HEK293 (cell line): ENCODE measurements around the gene UBE2Q1.

Source experiments
- CTCF ChIA-PET: fragments of 350-600 bp; formaldehyde crosslinking; extraction: SDS; loops from one replicate; lab custom pipeline; 2021; ENCODE audit warnings: antibody characterized with exemption; lab: Yijun Ruan, JAX
- POLR2A ChIA-PET: fragments of 300-600 bp; formaldehyde crosslinking; extraction: SDS; loops from one replicate; lab custom pipeline; 2020; ENCODE audit warnings: antibody characterized with exemption, inconsistent platforms; lab: Yijun Ruan, JAX
- H3K27ac ChIP-seq: fragments of 200-500 bp; sonication (Bioruptor generic); 2 replicates; pipeline ENCODE4 v1.5.1; 2014; ENCODE audit warnings: low read depth, low read length, control low read depth, inconsistent platforms; ENCODE audit errors: extremely low read depth
- H3K36me3 ChIP-seq, 2 experiments: fragments of 200-500 bp in 1 of 2; sonication (Bioruptor generic) in 1 of 2; 1 replicate in 1 of 2; 2 replicates in 1 of 2; pipeline ENCODE4 v1.5.1; 2014 to 2017; ENCODE audit warnings: inconsistent platforms in 2 of 2, low read length in 2 of 2; ENCODE audit not compliant: control insufficient read depth in 2 of 2, insufficient read depth in 1 of 2
- H3K4me1 ChIP-seq: fragments of 200-500 bp; sonication (Bioruptor generic); 2 replicates; pipeline ENCODE4 v1.5.1; 2014; ENCODE audit warnings: mild to moderate bottlenecking, low read length, inconsistent platforms; ENCODE audit not compliant: control insufficient read depth, insufficient read depth
- H3K4me3 ChIP-seq: 2 replicates; pipeline ENCODE4 v1.5.1; 2011; ENCODE audit warnings: low read depth, mild to moderate bottlenecking, control low read depth, low read length, moderate library complexity
- H3K9me3 ChIP-seq: fragments of 200-500 bp; sonication (Bioruptor generic); 2 replicates; pipeline ENCODE4 v1.5.1; 2014; ENCODE audit warnings: low read depth, low read length, inconsistent platforms; ENCODE audit not compliant: control insufficient read depth, insufficient read depth
- EGR2 ChIP-seq: fragments of 450-650 bp; formaldehyde crosslinking; IDR thresholded peaks from 2 replicates; pipeline ENCODE4 v1.5.1; 2016; ENCODE audit warnings: low read depth, missing biosample characterization, missing genetic modification characterization
- GLIS1 ChIP-seq: fragments of 450-650 bp; formaldehyde crosslinking; IDR thresholded peaks from 2 replicates; pipeline ENCODE4 v1.5.1; 2016; ENCODE audit warnings: missing biosample characterization, missing genetic modification characterization
- GLIS2 ChIP-seq: fragments of 450-650 bp; formaldehyde crosslinking; IDR thresholded peaks from 2 replicates; pipeline ENCODE4 v1.5.1; 2016; ENCODE audit warnings: missing biosample characterization, missing genetic modification characterization
- KLF9 ChIP-seq: fragments of 450-650 bp; formaldehyde crosslinking; IDR thresholded peaks from 2 replicates; pipeline ENCODE4 v1.5.1; 2016; ENCODE audit warnings: missing biosample characterization, missing genetic modification characterization, low read depth
- OVOL3 ChIP-seq: fragments of 450-650 bp; formaldehyde crosslinking; IDR thresholded peaks from 2 replicates; pipeline ENCODE4 v1.5.1; 2016; ENCODE audit warnings: missing biosample characterization, missing genetic modification characterization
- SP3 ChIP-seq: fragments of 450-650 bp; formaldehyde crosslinking; IDR thresholded peaks from 2 replicates; pipeline ENCODE4 v1.5.1; 2016; ENCODE audit warnings: missing biosample characterization, missing genetic modification characterization
- ZBTB20 ChIP-seq: fragments of 450-650 bp; formaldehyde crosslinking; IDR thresholded peaks from 2 replicates; pipeline ENCODE4 v1.5.1; 2016; ENCODE audit warnings: missing biosample characterization, missing genetic modification characterization
- ZBTB48 ChIP-seq: fragments of 450-650 bp; formaldehyde crosslinking; IDR thresholded peaks from 2 replicates; pipeline ENCODE4 v1.5.1; 2016; ENCODE audit warnings: missing biosample characterization, missing genetic modification characterization
- ZEB2 ChIP-seq: fragments of 450-650 bp; formaldehyde crosslinking; IDR thresholded peaks from 2 replicates; pipeline ENCODE4 v1.5.1; 2016; ENCODE audit warnings: missing biosample characterization, missing genetic modification characterization
- ZFHX2 ChIP-seq: fragments of 450-650 bp; formaldehyde crosslinking; conservative IDR thresholded peaks from 2 replicates; pipeline ENCODE4 v1.5.1; 2016; ENCODE audit warnings: missing biosample characterization, missing genetic modification characterization
- ZNF366 ChIP-seq: fragments of 450-650 bp; formaldehyde crosslinking; conservative IDR thresholded peaks from 2 replicates; pipeline ENCODE4 v1.5.1; 2016; ENCODE audit warnings: missing biosample characterization, missing genetic modification characterization
- ZNF558 ChIP-seq: fragments of 450-650 bp; formaldehyde crosslinking; IDR thresholded peaks from 2 replicates; pipeline ENCODE4 v1.5.1; 2016; ENCODE audit warnings: missing biosample characterization, missing genetic modification characterization
- ZNF654 ChIP-seq: fragments of 450-650 bp; formaldehyde crosslinking; IDR thresholded peaks from 2 replicates; pipeline ENCODE4 v1.5.1; 2016; ENCODE audit warnings: low read depth, missing biosample characterization, missing genetic modification characterization
- ZNF76 ChIP-seq: fragments of 450-650 bp; formaldehyde crosslinking; IDR thresholded peaks from 2 replicates; pipeline ENCODE4; 2016; ENCODE audit warnings: low read depth, missing biosample characterization, missing genetic modification characterization, borderline replicate concordance
- ZNF768 ChIP-seq: fragments of 450-650 bp; formaldehyde crosslinking; IDR thresholded peaks from 2 replicates; pipeline ENCODE4 v1.5.1; 2018; ENCODE audit warnings: missing biosample characterization, mild to moderate bottlenecking, missing genetic modification characterization
- TF ChIP-seq, protein P1 (sequence below): fragments of 450-650 bp; formaldehyde crosslinking; IDR thresholded peaks from 2 replicates; pipeline ENCODE4 v1.5.1; 2016; ENCODE audit warnings: missing biosample characterization, missing genetic modification characterization
- TF ChIP-seq, protein P2 (sequence below): fragments of 450-650 bp; formaldehyde crosslinking; IDR thresholded peaks from 2 replicates; pipeline ENCODE4 v1.5.1; 2017; ENCODE audit warnings: missing biosample characterization, missing genetic modification characterization
- TF ChIP-seq, protein P3 (sequence below): fragments of 450-650 bp; formaldehyde crosslinking; IDR thresholded peaks from 2 replicates; pipeline ENCODE4 v1.5.1; 2016; ENCODE audit warnings: missing biosample characterization, missing genetic modification characterization
- TF ChIP-seq, protein P4 (sequence below): fragments of 450-650 bp; formaldehyde crosslinking; conservative IDR thresholded peaks from 2 replicates; pipeline ENCODE4 v1.5.1; 2016; ENCODE audit warnings: low read depth, missing biosample characterization, missing genetic modification characterization

Gene UBE2Q1

DNA sequence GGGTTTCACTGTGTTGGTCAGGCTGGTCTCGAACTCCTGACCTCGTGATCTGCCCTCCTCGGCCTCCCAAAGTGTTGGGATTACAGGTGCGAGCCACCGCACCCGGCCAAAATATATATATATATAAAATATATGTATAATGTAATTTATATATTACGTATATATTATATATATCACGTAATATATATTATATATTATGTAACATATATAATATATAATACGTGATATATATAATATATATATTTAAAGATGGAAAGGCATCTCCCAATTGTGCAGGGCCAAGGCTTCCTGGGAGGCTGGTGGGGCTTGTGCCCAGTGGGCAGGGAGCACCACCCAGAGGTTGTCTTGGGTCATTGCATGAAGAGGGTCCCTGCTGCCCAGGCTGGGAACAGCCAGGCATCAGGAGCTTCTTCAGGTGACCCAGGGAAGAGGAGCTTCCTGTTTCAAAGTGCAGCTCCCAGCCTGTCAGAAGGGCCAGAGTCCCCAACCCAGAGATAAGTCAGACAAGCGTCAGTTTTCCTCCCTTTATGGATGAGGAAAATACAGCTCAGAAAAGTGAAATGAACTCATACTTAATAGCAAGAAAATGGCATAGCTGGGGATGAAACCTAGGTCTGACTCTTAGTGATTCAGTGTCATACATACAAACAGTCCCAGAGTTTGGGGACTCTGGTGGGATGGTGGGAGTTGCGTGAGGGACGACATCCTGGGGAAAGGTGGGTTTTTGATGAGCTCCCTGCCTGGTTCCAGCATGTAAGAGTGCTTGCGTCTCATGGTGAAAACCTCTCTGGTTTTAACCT lies 12.0 kb downstream of the UBE2Q1 start:
- Histone ChIP-seq H3K36me3 (peaks cover 13 to 35% of the 10 kb centered on the region in 2 experiments), H3K27ac (no peak overlapping the region), H3K4me3 (no peak overlapping the region), H3K9me3 (no peaks in the 10 kb centered on the region), H3K4me1 (no peaks in the 10 kb centered on the region)
- ChIA-PET CTCF (interaction anchor here (0.5 to 6.6 kb wide), 48 partner anchors 9 to 602 kb away, joined by 3 to 205 read pairs (median 4); partner anchors contain the start of gene ATP8B2), POLR2A (interaction anchor here (0.6 to 1.5 kb wide), 4 partner anchors 10 to 239 kb away, joined by 4 to 8 read pairs (median 6); no protein-coding TSS in a partner anchor)
- TF ChIP-seq SP3 (tag by site-specific recombination), result no peak
- no peak for TF ChIP-seq ZNF768
- peak; percentile 41; the same call in 1 of the 2 replicates for TF ChIP-seq GLIS1 (tag by site-specific recombination)
- TF ChIP-seq, protein P1, sequence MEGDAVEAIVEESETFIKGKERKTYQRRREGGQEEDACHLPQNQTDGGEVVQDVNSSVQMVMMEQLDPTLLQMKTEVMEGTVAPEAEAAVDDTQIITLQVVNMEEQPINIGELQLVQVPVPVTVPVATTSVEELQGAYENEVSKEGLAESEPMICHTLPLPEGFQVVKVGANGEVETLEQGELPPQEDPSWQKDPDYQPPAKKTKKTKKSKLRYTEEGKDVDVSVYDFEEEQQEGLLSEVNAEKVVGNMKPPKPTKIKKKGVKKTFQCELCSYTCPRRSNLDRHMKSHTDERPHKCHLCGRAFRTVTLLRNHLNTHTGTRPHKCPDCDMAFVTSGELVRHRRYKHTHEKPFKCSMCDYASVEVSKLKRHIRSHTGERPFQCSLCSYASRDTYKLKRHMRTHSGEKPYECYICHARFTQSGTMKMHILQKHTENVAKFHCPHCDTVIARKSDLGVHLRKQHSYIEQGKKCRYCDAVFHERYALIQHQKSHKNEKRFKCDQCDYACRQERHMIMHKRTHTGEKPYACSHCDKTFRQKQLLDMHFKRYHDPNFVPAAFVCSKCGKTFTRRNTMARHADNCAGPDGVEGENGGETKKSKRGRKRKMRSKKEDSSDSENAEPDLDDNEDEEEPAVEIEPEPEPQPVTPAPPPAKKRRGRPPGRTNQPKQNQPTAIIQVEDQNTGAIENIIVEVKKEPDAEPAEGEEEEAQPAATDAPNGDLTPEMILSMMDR, result peak; percentile 64
- peak; percentile 74 for TF ChIP-seq ZNF654 (tag by site-specific recombination)

DNA sequence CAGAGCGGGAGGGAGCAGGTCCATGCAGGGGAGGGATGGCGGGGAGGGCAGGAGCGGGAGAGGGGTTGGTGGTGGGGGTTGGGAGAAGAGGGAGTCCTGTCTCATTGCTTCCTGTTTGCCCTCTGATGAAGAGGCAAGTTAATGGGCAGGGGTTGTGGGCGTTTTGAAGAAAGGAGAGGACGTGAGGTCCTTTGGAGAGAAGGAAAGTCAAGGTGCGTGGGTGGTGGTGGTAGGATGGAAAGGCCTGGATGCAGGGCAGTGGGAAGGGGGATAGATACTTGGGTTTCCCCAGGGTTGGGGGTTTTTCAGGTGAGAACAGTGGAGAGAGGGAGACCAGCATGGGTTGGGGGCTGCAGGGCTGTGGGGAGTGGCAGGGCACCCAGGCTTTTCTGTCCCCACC lies 17.2 kb downstream of the UBE2Q1 start:
- ChIA-PET POLR2A (no interaction called here), CTCF (interaction anchor here (2.1 kb wide), 1 partner anchor 60 kb away, joined by 7 read pairs; no protein-coding TSS in a partner anchor)
- H3K4me3 ChIP-seq, result no peak overlapping the region
- no peaks in the 10 kb centered on the region for H3K36me3 ChIP-seq
- no peaks in the 10 kb centered on the region for H3K4me1 ChIP-seq
- no peaks in the 10 kb centered on the region for H3K9me3 ChIP-seq
- no peak overlapping the region for H3K27ac ChIP-seq
- TF ChIP-seq ZBTB48 (tag by site-specific recombination) (no peak), EGR2 (tag by site-specific recombination) (peak; percentile 97), ZFHX2 (tag by site-specific recombination) (peak; percentile 93)
- TF ChIP-seq, protein P2, sequence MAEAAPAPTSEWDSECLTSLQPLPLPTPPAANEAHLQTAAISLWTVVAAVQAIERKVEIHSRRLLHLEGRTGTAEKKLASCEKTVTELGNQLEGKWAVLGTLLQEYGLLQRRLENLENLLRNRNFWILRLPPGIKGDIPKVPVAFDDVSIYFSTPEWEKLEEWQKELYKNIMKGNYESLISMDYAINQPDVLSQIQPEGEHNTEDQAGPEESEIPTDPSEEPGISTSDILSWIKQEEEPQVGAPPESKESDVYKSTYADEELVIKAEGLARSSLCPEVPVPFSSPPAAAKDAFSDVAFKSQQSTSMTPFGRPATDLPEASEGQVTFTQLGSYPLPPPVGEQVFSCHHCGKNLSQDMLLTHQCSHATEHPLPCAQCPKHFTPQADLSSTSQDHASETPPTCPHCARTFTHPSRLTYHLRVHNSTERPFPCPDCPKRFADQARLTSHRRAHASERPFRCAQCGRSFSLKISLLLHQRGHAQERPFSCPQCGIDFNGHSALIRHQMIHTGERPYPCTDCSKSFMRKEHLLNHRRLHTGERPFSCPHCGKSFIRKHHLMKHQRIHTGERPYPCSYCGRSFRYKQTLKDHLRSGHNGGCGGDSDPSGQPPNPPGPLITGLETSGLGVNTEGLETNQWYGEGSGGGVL (tag by site-specific recombination), result peak; percentile 37; the same call in 1 of the 2 replicates

DNA sequence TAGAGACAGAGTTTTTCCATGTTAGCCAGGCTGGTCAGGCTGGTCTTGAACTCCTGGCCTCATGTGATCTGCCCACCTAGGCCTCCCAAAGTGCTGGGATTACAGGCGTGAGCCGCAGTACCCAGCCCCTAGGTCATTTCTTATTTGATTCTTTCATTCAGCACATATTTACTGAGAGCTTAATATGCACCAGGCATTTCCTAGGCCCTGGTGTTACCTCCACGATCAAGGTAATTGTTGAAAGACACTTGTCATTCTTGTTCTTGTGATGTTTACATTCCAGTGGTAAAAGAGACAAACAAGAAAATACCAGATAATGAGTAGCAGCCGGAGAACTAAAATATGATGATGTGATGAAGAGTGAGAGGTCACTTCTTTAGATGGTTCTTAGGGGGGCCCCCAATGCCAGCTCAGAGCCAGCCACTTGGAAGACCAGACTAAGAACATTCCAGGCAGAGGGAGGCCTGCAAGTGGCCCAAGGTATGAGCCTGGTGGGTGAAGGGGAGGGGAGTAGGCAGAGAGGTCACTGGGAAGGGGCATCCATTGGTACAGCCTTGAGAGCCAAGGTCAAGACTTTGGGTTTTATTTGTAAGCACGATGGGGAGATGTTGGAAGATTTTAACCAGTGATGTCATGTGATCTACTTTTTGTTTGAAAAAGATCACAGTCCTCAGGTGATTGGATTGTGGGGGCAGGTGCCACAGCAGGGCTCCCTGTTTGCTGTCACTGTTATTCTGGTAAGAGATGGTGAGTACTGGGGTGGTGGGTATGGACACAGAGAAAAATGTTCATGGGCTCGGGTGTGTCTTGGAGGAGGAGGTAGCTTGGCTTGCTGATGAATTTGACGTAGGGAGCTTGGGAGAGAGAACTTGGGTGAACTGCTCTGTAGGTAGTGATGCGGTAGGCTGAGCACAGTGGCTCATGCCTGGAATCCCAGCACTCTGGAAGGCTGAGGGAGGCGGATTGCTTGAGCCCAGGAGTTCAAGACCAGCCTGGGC lies 18.7 kb downstream of the UBE2Q1 start:
- no peak overlapping the region for H3K4me3 ChIP-seq
- H3K4me1 ChIP-seq, result no peaks in the 10 kb centered on the region
- CTCF ChIA-PET, result interaction anchor here (0.6 to 1.4 kb wide), 4 partner anchors 59 to 252 kb away, joined by 3 to 6 read pairs (median 4); no protein-coding TSS in a partner anchor
- H3K9me3 ChIP-seq, result no peaks in the 10 kb centered on the region
- H3K36me3 ChIP-seq, result no peaks in the 10 kb centered on the region
- POLR2A ChIA-PET, result no interaction called here
- H3K27ac ChIP-seq, result no peak overlapping the region
- no peak for TF ChIP-seq ZNF558 (tag by site-specific recombination)
- no peak for TF ChIP-seq ZBTB20
- TF ChIP-seq, protein P3, sequence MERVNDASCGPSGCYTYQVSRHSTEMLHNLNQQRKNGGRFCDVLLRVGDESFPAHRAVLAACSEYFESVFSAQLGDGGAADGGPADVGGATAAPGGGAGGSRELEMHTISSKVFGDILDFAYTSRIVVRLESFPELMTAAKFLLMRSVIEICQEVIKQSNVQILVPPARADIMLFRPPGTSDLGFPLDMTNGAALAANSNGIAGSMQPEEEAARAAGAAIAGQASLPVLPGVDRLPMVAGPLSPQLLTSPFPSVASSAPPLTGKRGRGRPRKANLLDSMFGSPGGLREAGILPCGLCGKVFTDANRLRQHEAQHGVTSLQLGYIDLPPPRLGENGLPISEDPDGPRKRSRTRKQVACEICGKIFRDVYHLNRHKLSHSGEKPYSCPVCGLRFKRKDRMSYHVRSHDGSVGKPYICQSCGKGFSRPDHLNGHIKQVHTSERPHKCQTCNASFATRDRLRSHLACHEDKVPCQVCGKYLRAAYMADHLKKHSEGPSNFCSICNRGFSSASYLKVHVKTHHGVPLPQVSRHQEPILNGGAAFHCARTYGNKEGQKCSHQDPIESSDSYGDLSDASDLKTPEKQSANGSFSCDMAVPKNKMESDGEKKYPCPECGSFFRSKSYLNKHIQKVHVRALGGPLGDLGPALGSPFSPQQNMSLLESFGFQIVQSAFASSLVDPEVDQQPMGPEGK (tag by site-specific recombination), result no peak
- no peak for TF ChIP-seq ZNF366
- TF ChIP-seq, protein P4, sequence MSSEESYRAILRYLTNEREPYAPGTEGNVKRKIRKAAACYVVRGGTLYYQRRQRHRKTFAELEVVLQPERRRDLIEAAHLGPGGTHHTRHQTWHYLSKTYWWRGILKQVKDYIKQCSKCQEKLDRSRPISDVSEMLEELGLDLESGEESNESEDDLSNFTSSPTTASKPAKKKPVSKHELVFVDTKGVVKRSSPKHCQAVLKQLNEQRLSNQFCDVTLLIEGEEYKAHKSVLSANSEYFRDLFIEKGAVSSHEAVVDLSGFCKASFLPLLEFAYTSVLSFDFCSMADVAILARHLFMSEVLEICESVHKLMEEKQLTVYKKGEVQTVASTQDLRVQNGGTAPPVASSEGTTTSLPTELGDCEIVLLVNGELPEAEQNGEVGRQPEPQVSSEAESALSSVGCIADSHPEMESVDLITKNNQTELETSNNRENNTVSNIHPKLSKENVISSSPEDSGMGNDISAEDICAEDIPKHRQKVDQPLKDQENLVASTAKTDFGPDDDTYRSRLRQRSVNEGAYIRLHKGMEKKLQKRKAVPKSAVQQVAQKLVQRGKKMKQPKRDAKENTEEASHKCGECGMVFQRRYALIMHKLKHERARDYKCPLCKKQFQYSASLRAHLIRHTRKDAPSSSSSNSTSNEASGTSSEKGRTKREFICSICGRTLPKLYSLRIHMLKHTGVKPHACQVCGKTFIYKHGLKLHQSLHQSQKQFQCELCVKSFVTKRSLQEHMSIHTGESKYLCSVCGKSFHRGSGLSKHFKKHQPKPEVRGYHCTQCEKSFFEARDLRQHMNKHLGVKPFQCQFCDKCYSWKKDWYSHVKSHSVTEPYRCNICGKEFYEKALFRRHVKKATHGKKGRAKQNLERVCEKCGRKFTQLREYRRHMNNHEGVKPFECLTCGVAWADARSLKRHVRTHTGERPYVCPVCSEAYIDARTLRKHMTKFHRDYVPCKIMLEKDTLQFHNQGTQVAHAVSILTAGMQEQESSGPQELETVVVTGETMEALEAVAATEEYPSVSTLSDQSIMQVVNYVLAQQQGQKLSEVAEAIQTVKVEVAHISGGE (tag by site-specific recombination), result no peak
- no peak for TF ChIP-seq ZNF76
- no peak for TF ChIP-seq KLF9 (tag by site-specific recombination)
- TF ChIP-seq OVOL3, result no peak
- TF ChIP-seq ZEB2, result no peak
- no peak for TF ChIP-seq GLIS2 (tag by site-specific recombination)
